IPS DF 19.7 (cell line): Measurements from ENCODE around the gene C14orf132.
"Not testable (repeated sequence)": the region's sequence is repeated elsewhere in the genome, so short reads cannot be mapped to it uniquely, and the experiment has no call there.

Experiments
- DNase-seq: peaks from one replicate; pipeline ENCODE4 v3.0.0-alpha.2; 2013; ENCODE audit warnings: low read depth, low spot score

Gene C14orf132

GRCh38 chr14:96059519-96060135 is 20.5 kb downstream of the C14orf132 start:
- DNase-seq = no peak

- DNase-seq = no peak
Observed at GRCh38 chr14:96060186-96060933, 21.2 kb downstream of the C14orf132 start.

GRCh38 chr14:96062010-96062409 is 22.8 kb downstream of the C14orf132 start:
- no peak for DNase-seq

GRCh38 chr14:96062506-96062905 is 23.3 kb downstream of the C14orf132 start:
- no peak for DNase-seq

- DNase-seq = no peak
Observed at GRCh38 chr14:96064866-96065265, 25.7 kb downstream of the C14orf132 start.

GRCh38 chr14:96065661-96066459 is 26.7 kb downstream of the C14orf132 start:
- DNase-seq = no peak

- no peak for DNase-seq
Observed at GRCh38 chr14:96066976-96067375, 27.8 kb downstream of the C14orf132 start.

GRCh38 chr14:96067985-96068930 is 29.1 kb downstream of the C14orf132 start:
- DNase-seq = no peak

- DNase-seq = no peak
Observed at GRCh38 chr14:96069421-96069820, 30.3 kb downstream of the C14orf132 start.

GRCh38 chr14:96071561-96071960 is 32.4 kb downstream of the C14orf132 start:
- no peak for DNase-seq

GRCh38 chr14:96072076-96072475 is 32.9 kb downstream of the C14orf132 start:
- DNase-seq = no peak

- no peak for DNase-seq
Observed at GRCh38 chr14:96072746-96073145, 33.6 kb downstream of the C14orf132 start.

GRCh38 chr14:96073260-96074039 is 34.3 kb downstream of the C14orf132 start:
- DNase-seq = not testable (repeated sequence)

- DNase-seq = no peak
Observed at GRCh38 chr14:96077983-96078624, 38.9 kb downstream of the C14orf132 start.

- DNase-seq = no peak
Observed at GRCh38 chr14:96078625-96079016, 39.5 kb downstream of the C14orf132 start.

GRCh38 chr14:96079066-96079465 is 39.9 kb downstream of the C14orf132 start:
- DNase-seq = no peak

GRCh38 chr14:96080571-96080970 is 41.4 kb downstream of the C14orf132 start:
- no peak for DNase-seq

GRCh38 chr14:96081224-96081623 is 42.1 kb downstream of the C14orf132 start:
- no peak for DNase-seq

- DNase-seq = no peak
Observed at GRCh38 chr14:96081767-96082400, 42.7 kb downstream of the C14orf132 start.
